Kidney capillary endothelial cell (primary cell): ENCODE measurements around the gene MYO5A.

ENCODE experiments used
- DNase-seq: peaks from one replicate; pipeline ENCODE4 v3.0.0-alpha.2; 2018; ENCODE audit warnings: low spot score

MYO5A gene

DNA sequence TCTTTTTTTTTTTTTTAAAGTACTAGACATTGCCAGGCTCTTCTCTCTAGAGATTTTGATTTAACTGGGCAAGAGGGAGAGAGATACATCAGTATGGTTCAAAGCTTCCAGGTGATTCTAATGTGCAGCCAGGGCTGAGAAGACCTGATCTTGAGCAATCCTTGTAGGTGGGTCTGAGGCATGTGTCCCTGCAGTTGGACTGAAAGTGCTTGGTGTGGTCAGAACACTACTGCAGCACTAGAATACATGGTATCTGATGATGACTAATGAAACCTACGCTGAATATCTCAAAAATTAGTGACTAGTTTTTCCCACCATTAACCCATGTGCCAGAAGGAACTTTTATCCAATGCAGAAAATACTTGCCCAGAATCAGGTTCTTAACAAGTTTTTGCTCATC, 198.7 kb downstream of the MYO5A start:
- no peak for DNase-seq

DNA sequence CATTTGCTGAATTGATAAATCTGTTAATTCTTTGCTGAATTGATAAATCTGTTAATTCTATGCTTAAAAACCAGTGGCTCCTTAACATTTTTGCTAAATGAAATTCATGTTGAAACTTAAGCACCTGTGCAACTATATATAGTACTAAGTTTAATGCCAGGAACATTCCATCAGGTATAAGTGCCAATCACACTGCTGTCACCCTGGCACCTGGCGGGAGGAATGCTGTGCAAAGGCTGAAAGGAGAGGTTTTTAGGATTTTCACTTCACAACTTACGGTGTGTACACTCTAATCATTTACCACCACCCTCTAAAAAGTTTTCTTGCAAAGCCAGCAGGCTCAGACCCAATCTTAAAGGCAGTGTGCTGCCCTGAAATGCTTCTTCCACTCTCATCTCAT, 199.5 kb downstream of the MYO5A start:
- no peak for DNase-seq

GRCh38 chr15:52328680-52329079, 200.0 kb downstream of the MYO5A start:
- DNase-seq: no peak

GRCh38 chr15:52326756-52327155, 201.9 kb downstream of the MYO5A start:
- DNase-seq: no peak

- no peak for DNase-seq
Measured at GRCh38 chr15:52324109-52324508, 204.6 kb downstream of the MYO5A start.

- DNase-seq: no peak
Measured at GRCh38 chr15:52318729-52319500, 209.8 kb downstream of the MYO5A start.

DNA sequence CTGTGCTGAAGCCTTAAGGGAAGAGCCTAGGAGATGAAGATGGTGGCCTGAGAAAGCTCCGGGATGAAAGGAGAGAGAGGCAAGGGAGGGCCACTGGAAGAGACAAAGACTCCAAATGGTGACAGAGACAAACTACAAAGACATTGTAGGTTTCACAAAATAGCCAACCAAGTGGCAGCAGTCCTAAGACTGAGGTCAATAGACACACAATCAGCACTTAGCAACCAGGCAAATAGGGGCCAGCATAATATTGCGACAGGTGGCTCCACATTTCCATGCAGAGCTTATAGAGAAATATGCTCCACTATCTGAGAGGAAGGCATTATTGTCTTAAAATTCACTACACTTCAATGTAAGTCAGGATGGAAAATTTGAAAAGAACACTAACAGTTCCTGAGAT, 211.0 kb downstream of the MYO5A start:
- DNase-seq: no peak

- no peak for DNase-seq
Measured at GRCh38 chr15:52317022-52317421, 211.7 kb downstream of the MYO5A start.

GRCh38 chr15:52309154-52309548, 219.5 kb downstream of the MYO5A start:
- DNase-seq: no peak

DNA sequence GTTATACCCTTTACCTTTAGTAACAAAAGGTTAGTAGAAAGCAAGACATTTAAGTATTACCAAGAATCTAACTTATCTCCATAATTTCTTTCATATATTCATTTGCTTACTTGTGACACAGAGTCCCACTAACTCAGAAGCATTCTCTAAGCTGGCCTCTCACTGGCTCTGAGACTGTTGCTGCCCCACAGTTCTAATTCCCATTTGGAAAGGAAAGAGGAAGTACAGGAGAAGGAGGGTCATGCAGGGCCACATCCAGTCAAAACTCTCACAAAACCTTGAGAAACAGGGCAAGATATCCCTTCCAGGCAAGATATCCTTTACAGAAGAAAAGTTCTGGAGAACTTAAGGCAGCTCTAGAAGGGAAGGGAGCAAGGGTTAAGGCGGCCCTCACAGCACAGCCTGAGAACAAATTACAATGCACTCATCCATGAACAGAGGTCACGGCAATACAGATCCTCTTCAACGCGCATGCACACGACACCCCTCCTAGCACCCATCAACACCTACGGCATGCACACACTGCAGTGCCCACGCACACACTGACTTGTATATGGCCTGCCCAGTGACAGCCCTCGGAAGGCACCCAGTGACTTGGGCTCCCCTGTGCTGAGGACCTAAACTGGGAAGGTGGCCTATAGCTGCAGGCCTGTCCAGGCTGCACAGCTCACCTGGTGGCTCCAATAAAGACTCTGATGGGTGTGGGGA, 220.1 kb downstream of the MYO5A start:
- DNase-seq: no peak

GRCh38 chr15:52307847-52308246, 220.8 kb downstream of the MYO5A start:
- DNase-seq: no peak

GRCh38 chr15:52306270-52306669, 222.4 kb downstream of the MYO5A start:
- DNase-seq: peak; percentile 74

GRCh38 chr15:52303093-52303772, 225.4 kb downstream of the MYO5A start:
- no peak for DNase-seq

DNA sequence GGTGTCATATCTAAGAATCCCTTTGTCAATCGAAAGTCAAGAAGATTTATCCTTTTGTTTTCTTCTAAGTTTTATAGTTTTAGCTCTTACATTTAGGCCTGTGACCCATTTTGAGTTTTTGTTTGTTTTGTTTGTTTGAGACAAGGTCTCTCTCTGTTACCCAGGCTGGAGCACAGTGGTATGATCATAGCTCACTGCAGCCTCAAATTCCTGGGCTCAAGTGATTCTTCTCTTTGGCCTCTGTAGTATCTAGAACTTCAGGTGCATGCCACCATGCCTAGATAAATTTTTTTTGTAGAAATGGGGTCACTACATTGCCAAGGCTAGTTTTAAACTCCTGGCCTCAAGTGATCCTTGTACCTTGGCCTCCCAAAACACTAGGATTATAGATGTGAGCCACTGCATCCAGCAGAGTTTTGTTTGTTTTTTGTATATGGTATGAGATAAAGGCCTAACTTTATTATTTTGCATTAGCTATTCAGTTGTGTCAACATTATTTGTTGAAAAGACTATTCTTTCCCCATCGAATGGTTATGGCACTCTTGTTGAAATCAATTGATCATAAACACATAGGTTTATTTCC, 227.3 kb downstream of the MYO5A start:
- no peak for DNase-seq

DNA sequence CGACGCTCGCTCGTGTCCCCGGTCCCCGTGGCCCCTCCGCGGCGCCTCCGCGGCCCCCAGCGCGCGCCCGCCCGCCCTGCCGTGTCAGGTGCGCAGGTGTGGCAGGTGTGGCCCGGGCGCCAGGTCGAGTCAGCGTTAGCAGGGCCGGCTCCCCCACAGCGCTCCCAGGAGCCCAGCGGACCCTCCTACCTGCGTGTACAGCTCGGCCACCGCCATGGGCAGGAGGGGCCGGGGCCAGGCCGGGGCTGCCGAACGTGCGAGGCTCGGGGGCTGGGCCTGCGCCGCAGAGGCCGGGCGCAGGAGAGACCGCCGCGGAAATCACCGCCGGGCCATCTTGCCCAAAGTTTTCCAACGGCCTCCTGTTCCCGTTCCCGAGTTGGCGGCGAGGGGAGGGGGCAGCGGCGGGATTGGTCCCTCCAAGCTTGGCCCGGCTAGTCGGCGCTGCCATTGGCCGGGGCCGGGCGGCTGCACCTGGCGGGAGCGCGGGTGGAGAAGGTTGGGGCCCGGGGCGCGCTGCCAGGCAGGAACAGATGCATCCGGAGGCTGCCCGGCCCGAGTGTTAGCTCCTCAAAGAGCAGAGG, 233.2 kb downstream of the MYO5A start, which contains the start of gene MYO5C:
TSS of gene MYO5C (minus strand) at position 384 of the 581 bp plus-strand sequence. CDS start at position 216, 168 bp downstream.
- peak; percentile 73 for DNase-seq

- DNase-seq: no peak
Measured at GRCh38 chr15:52294881-52295420, 233.7 kb downstream of the MYO5A start.

DNA sequence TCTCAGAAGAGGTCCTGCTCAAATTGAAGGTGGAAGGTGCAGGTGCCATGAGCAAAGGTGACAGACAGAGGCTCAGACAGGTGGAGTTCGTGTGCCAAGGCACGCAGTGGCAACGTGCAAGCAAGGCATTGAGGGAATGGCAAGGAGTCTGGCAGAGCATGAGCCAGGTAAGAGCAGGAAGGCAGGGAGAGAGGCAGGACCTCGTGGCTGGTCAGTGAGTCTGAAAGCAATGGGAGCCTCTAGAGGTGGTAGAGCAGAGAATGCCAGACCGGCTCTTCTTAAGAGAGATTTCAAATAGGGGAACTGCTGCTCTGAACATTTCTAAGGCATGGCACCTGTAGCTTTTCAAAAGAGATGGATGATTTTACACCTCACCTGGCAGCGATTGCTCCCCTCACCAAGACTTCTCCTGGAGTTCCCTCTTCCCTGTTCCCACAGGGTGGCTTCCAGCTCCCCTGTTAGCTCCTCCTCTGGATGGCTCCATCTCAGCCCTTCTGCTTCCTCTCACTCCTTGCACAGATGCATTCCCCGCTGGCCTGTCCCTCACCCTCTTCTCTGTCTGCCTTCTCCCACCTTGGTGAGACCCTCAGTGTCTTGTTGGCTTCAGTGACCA, 235.8 kb downstream of the MYO5A start:
- no peak for DNase-seq

DNA sequence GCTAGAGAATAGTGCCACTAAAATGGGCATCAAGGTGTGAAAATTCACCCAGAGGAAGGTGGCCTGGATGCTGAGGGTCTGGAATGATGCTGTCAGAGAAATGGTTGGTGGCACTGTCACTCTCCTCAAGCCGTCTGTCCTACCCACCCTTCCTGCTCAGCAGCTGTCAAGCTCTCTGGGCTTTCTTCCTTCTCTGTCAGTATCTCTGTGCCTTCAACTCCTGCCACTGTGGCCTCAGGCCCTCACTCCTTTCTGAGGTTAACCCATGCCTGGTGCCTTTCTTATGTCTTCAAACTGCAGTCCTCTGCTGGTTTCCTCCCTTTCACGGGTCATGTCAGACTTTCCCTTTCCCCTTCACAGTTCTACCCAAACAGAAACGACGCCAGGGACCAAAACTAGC, 237.5 kb downstream of the MYO5A start:
- DNase-seq: no peak

- DNase-seq: no peak
Measured at GRCh38 chr15:52290800-52291199, 237.9 kb downstream of the MYO5A start.

- no peak for DNase-seq
Measured at GRCh38 chr15:52290329-52290728, 238.4 kb downstream of the MYO5A start.

DNA sequence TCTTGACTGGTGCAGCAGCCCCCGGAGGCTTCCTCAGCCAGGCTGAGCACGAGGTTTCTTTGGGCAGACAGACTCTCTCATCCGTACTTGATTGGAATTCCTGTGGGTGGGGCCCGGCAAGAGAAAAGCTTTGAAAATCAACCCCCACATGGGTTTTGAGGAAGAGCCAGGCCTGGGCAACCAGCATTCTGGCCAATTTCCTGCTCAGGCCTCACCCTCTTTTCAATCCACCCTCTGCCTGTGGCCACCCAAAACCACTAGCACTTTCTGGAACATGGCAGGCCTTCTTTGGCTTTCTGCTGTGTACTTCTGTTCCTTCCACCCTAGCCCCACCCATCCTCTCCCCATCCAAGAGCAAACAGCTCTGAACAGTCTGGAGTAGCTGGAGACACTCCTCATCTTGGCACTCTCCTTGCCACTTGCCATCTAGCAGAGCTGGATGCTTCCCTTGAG, 239.0 kb downstream of the MYO5A start:
- no peak for DNase-seq
